Sigmoid colon (tissue), 7 donors: ENCODE data around the gene PIK3R5. TPM values are rescaled to one million over a fixed set of nuclear protein-coding genes. Genes with fewer than 3 reads are reported as not detected.

Experiments
- DNase-seq: peaks from one replicate; pipeline ENCODE4 v3.0.0-alpha.2; 2019
- H3K27ac ChIP-seq, 4 donors: fragments of 200-600 bp; sonication (generic); one replicate each; pipeline ENCODE4 v1.5.1; 2016 to 2019; ENCODE audit warnings: mild to moderate bottlenecking in 1 of 4
- H3K27me3 ChIP-seq, 3 donors: fragments of 200-600 bp; sonication (generic); one replicate each; pipeline ENCODE4 v1.5.1; 2019; ENCODE audit warnings: mild to moderate bottlenecking in 1 of 3
- H3K36me3 ChIP-seq, 4 donors: fragments of 200-600 bp; sonication (generic); one replicate each; pipeline ENCODE4 v1.5.1; 2016 to 2019
- H3K4me1 ChIP-seq, 4 donors: fragments of 200-600 bp; sonication (generic); one replicate each; pipeline ENCODE4 v1.5.1; 2017 to 2019
- H3K4me3 ChIP-seq, 4 donors: fragments of 200-600 bp; sonication (generic); one replicate each; pipeline ENCODE4 v1.5.1; 2017 to 2019; ENCODE audit warnings: mild to moderate bottlenecking in 2 of 4, moderate library complexity in 1 of 4
- H3K9me3 ChIP-seq, 4 donors: fragments of 200-600 bp in 3 of 4; sonication (generic) in 3 of 4; one replicate each; pipeline versions ENCODE4 v1.5.1 to v1.6.1; 2013 to 2019
- EP300 ChIP-seq, 4 donors: sonication (generic); formaldehyde crosslinking; IDR thresholded peaks; one replicate each; pipeline ENCODE4 v1.6.1; 2017; ENCODE audit warnings: antibody characterized with exemption in 4 of 4
- POLR2A ChIP-seq, 2 donors: fragments of 450-650 bp; IDR thresholded peaks; one replicate each; pipeline ENCODE4 v1.6.1; 2016; ENCODE audit warnings: antibody characterized with exemption in 2 of 2, mild to moderate bottlenecking in 2 of 2, moderate library complexity in 2 of 2
- POLR2AphosphoS5 ChIP-seq, 4 donors: sonication (generic); formaldehyde crosslinking; IDR thresholded peaks; one replicate each; pipeline ENCODE4 v1.6.1; 2017; ENCODE audit warnings: antibody characterized with exemption in 4 of 4
- WGBS, 2 donors: extraction: QIAGEN DNeasy Blood & Tissue Kit; methylation state at CpG; one replicate each; pipeline ENCODE4 v1.1.7; 2013; 5-methylcytosine and 5-hydroxymethylcytosine counted together
- intact Hi-C: fragments of 100-400 bp; cut with DNase I; formaldehyde crosslinking; loops from one replicate; pipeline ENCODE4 v1.15.1; 2023
- polyA plus RNA-seq, 3 donors: library from polyadenylated mRNA; stranded (reverse); fragments of 200-250 nt; gene quantifications; one replicate each; pipeline ENCODE4 v1.2.3, GENCODE V29; 2013
- total RNA-seq, 4 donors: library from RNA; depleted of rRNA; stranded (reverse); fragments of >200 nt; gene quantifications; one replicate each; pipeline ENCODE4 v1.1.0, GENCODE V29; 2016
- TF ChIP-seq, protein P1 (sequence below), 4 experiments: fragments of 450-650 bp in 3 of 4; fragments of 200-600 bp in 1 of 4; IDR thresholded peaks; one replicate each; pipeline ENCODE4 v1.5.1; 2016 to 2019; ENCODE audit warnings: antibody characterized with exemption in 4 of 4, mild to moderate bottlenecking in 3 of 4, moderate library complexity in 2 of 4
- donor health status: healthy with polysubstance abuse.
- donor health status: Bipolar disorder and iron deficiency.
- donor health status: healthy.

The PIK3R5 gene
- total and polyA plus RNA-seq, 7 donors: 2.4 to 13.6 (median 8.2) TPM

DNA sequence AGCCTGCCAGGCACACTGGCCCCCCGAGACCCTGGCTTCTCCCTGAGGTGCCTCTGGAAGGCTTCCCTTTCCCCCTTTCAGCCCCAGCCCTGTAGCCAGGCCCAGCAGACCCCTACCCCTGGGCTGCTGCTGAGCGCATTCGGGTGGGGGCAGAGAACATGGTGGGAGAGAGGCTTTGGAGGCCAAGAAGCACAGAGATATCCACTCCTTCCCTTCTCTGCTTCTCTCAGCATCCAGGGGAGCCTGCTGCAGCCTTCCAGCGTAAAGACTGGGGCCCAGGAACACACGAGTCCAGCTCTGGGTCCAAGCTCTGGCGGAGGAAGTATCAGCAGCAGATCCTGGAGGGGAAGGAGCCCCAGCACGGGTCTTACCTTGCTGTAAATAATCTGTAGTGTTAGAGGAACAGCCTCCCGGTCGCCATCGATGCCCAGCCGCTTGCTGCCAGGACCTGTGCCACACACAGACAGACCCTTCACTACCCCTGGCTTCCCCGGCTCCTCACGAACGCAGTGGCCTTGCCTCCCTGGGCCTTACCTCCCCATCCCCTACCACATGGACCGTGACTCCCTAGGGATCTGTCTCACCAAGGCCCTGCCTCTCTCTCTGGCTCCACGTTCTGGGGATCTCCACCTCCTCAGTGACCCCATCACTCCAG, 81.0 kb downstream of the PIK3R5 start:
- H3K27me3 ChIP-seq: peaks cover 0 to 2% (median 0%) of the 10 kb centered on the region in 3 donors
- no peaks in the 10 kb centered on the region for H3K9me3 ChIP-seq
- 90 to 93% methylated on average over 16 of the region's 16 CpGs for WGBS, 2 donors
- intact Hi-C loops: no loop called here
- no peaks in the 10 kb centered on the region for H3K36me3 ChIP-seq
- no peaks in the 10 kb centered on the region for H3K4me1 ChIP-seq
- H3K27ac ChIP-seq: no peak overlapping the region
- TF ChIP-seq EP300 (IDR thresholded peaks at IDR 0.05): no peak
- TF ChIP-seq POLR2AphosphoS5 (IDR thresholded peaks at IDR 0.05): no peak
- TF ChIP-seq, protein P1, sequence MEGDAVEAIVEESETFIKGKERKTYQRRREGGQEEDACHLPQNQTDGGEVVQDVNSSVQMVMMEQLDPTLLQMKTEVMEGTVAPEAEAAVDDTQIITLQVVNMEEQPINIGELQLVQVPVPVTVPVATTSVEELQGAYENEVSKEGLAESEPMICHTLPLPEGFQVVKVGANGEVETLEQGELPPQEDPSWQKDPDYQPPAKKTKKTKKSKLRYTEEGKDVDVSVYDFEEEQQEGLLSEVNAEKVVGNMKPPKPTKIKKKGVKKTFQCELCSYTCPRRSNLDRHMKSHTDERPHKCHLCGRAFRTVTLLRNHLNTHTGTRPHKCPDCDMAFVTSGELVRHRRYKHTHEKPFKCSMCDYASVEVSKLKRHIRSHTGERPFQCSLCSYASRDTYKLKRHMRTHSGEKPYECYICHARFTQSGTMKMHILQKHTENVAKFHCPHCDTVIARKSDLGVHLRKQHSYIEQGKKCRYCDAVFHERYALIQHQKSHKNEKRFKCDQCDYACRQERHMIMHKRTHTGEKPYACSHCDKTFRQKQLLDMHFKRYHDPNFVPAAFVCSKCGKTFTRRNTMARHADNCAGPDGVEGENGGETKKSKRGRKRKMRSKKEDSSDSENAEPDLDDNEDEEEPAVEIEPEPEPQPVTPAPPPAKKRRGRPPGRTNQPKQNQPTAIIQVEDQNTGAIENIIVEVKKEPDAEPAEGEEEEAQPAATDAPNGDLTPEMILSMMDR (IDR thresholded peaks at IDR 0.05): no peak
- no peak for TF ChIP-seq POLR2A (IDR thresholded peaks at IDR 0.05)
- no peak for DNase-seq
- H3K4me3 ChIP-seq: no peak overlapping the region

- intact Hi-C loops: no loop called here
- H3K4me1 ChIP-seq: no peaks in the 10 kb centered on the region
- peaks cover 0 to 2% (median 0%) of the 10 kb centered on the region in 3 donors for H3K27me3 ChIP-seq
- no peak overlapping the region for H3K27ac ChIP-seq
- WGBS, 2 donors: 81 to 94% methylated on average over 4 of the region's 4 CpGs
- H3K9me3 ChIP-seq: no peaks in the 10 kb centered on the region
- DNase-seq: no peak
- TF ChIP-seq POLR2A (IDR thresholded peaks at IDR 0.05) (no peak), POLR2AphosphoS5 (IDR thresholded peaks at IDR 0.05) (no peak)
- TF ChIP-seq, protein P1 (IDR thresholded peaks at IDR 0.05): no peak
- H3K4me3 ChIP-seq: no peak overlapping the region
- H3K36me3 ChIP-seq: no peaks in the 10 kb centered on the region
Measured at GRCh38 chr17:8883353-8883752, 82.2 kb downstream of the PIK3R5 start.

GRCh38 chr17:8881606-8882005, 83.9 kb downstream of the PIK3R5 start:
- no peak for DNase-seq
- Histone ChIP-seq H3K4me3 (no peak overlapping the region), H3K27ac (no peak overlapping the region), H3K27me3 (peaks cover 0 to 2% (median 0%) of the 10 kb centered on the region in 3 donors), H3K36me3 (no peaks in the 10 kb centered on the region), H3K4me1 (no peaks in the 10 kb centered on the region), H3K9me3 (no peaks in the 10 kb centered on the region)
- TF ChIP-seq POLR2A (IDR thresholded peaks at IDR 0.05): no peak
- TF ChIP-seq, protein P1 (IDR thresholded peaks at IDR 0.05): no peak
- TF ChIP-seq POLR2AphosphoS5 (IDR thresholded peaks at IDR 0.05): no peak
- no peak for TF ChIP-seq EP300 (IDR thresholded peaks at IDR 0.05)
- intact Hi-C loops: no loop called here
- 94 to 97% methylated on average over 7 of the region's 7 CpGs for WGBS, 2 donors

DNA sequence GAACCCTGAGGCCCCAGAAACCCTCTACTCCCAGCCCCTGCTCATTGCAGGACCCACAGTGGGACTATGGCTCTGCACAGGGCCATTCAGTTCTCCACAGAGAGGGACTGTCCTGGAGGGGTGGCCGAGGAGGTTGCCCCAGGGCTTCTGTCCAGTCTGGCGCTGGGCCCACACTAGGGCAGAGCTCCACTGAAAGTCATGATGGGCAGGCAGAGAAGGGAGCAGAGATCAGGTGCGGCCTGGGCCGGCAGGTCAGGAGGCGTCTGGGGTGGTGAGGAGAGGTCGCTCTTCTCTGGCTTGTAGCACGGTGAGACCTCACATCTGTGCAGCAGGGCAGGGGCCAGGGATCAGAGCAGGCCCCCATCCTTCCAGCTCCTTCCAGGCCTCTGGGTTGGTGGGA, 85.0 kb downstream of the PIK3R5 start:
- TF ChIP-seq, protein P1 (IDR thresholded peaks at IDR 0.05): no peak
- no peak for TF ChIP-seq POLR2AphosphoS5 (IDR thresholded peaks at IDR 0.05)
- TF ChIP-seq EP300 (IDR thresholded peaks at IDR 0.05): no peak
- no peak for TF ChIP-seq POLR2A (IDR thresholded peaks at IDR 0.05)
- DNase-seq: no peak
- 87 to 92% methylated on average over 7 of the region's 7 CpGs for WGBS, 2 donors
- Histone ChIP-seq H3K4me1 (no peaks in the 10 kb centered on the region), H3K4me3 (no peak overlapping the region), H3K27ac (no peak overlapping the region), H3K36me3 (no peaks in the 10 kb centered on the region), H3K9me3 (no peaks in the 10 kb centered on the region), H3K27me3 (peaks cover 0 to 9% (median 0%) of the 10 kb centered on the region in 3 donors)
- intact Hi-C loops: no loop called here

DNA sequence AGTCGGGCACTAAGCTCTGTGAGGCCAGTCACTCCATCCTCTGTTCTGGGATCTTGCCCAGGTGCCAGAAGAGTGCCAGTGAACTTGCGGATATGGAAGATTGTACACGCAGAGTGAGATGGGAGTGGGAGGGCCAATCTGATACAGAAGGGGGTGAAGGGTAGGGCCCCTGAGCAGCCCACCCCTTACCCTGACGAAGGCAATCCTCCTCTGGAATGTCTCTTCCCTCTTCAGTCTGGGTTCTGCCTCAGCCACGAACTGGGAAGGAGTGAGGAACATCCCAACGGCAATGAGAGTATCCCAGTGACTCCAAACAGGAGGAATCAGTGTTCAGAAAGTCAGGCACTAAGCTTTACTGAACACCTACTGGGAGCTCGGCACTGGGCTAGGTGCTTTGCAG, 86.1 kb downstream of the PIK3R5 start:
- WGBS, 2 donors: 66 to 80% methylated on average over 7 of the region's 7 CpGs

More for the DNA sequence above, 86.1 kb downstream of the PIK3R5 start:
- DNase-seq: no peak
- no peak for TF ChIP-seq POLR2A (IDR thresholded peaks at IDR 0.05)
- TF ChIP-seq, protein P1 (IDR thresholded peaks at IDR 0.05): no peak
- no peak for TF ChIP-seq POLR2AphosphoS5 (IDR thresholded peaks at IDR 0.05)
- no peak for TF ChIP-seq EP300 (IDR thresholded peaks at IDR 0.05)
- Histone ChIP-seq H3K27me3 (peaks cover 0 to 13% (median under 1%) of the 10 kb centered on the region in 3 donors), H3K36me3 (no peaks in the 10 kb centered on the region), H3K27ac (no peak overlapping the region), H3K4me3 (no peak overlapping the region), H3K4me1 (no peaks in the 10 kb centered on the region), H3K9me3 (no peaks in the 10 kb centered on the region)
- intact Hi-C loops: no loop called here
